ENCODE results near the gene WNT9A.

Gene WNT9A

DNA sequence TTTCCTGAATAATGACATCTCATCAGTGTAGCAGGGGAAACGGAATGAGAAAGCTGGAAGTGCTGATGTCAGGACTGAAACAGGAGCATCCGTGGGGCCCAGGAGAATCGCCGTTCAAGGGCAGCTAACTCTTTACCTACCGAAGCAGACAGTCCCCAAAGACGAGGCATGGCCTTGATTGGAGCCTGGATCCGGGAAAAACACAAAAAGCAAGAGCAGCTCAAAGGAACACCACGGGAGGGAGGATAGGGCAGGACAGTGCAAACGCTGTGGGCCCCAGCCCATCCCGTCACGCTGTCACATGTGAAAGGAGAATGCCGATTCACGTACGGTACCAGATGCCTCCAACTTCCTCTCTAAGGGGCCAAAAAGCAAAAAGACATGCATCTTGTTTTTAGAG is 34.9 kb downstream of the WNT9A start:
- in situ Hi-C loops (cut with HindIII; ENCODE audit: low sequenced_read_pairs), result loop anchor here (5.0 kb wide), 1 partner anchor 71 kb away; no protein-coding TSS in a partner anchor

DNA sequence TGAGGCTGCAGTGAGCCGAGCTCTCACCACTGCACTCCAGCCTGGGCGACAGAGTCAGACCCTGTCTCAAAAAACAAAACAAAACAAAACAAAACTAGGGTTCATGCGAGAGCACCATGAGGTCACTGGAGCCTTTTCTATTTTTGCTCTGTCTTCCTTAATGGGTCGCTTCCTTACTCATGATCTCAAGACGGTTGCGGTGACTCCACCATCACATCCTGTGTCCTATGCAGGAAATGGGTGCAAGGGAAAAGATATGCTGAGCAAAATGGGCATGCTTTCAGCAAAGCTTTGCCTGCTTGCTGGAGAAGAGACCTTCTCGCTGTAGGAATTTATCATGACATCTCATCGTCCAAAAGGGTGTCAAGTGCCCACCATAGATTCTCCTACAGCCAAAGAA is 36.4 kb downstream of the WNT9A start:
- in situ Hi-C loops (cut with HindIII; ENCODE audit: low sequenced_read_pairs), result loop anchor here (5.0 kb wide), 1 partner anchor 69 kb away; no protein-coding TSS in a partner anchor

DNA sequence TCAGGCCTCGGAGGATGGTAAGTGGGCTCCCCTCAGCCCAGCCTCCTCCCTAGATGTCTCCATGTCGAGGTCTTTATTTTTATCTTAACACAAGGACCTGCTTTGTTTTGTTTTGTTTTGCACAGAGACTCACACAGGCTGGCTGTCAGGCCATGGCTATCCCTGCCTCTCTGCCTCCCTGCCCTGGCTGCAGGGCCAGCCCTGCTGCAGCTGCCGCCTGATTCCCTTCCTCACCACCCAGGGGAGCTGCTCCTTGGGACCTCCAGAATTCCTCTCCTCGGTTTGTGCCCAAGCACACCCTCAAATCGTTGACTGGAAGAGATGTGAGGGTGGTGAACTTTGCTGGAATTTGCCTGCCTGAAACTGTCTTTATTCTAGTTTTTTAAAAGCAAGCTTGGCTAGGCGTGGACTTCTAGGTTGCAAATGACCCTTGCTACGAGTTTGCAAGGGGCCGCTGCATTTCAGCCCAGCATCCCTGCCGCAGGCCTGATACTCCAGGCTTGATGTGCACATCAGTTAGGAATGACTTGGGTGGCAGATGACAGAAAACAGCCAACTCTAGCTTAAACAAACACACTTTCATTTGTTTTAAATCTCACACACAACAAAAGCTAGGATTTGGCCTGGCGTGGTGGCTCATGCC is 37.1 kb downstream of the WNT9A start:
- in situ Hi-C loops (cut with HindIII; ENCODE audit: low sequenced_read_pairs), result loop anchor here (5.0 kb wide), 1 partner anchor 68 kb away; no protein-coding TSS in a partner anchor

DNA sequence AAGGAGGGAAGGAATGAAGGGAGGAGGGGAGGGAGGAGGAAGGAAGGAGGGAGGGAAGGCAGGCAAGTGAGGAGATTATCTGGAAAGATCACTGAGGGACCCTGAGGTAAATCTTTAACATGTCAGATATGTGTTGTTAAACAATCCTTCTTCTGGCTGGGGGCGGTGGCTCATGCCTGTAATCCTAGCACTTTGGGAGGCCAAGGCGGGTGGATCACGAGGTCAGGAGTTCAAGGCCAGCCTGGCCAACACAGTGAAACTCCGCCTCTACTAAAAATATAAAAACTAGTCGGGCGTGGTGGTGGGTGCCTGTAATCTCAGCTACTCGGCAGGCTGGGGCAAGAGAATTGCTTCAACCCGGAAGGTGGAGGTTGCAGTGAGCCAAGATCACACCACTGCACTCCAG is 37.8 kb downstream of the WNT9A start:
- in situ Hi-C loops (cut with HindIII; ENCODE audit: low sequenced_read_pairs), result loop anchor here (5.0 kb wide), 1 partner anchor 68 kb away; no protein-coding TSS in a partner anchor

DNA sequence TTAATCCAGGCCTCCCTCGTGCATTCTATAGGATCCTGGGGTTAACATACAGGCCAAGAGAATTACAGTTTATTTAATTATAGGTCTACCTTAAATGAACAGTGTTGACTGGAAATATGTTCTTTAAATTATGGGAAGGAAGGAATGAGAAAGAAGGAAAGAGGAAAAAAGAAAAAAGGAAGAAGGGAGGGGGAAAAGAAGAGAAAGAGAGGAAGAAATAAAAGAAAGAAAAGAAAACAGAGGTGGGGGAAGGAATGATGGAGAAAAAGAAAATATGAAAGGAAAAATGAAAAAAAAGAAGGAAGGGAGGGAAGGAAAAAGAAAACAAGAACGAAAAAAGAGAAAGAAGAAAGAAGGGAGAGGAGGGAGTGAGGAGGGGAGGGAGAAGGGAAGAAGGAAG is 38.5 kb downstream of the WNT9A start:
- in situ Hi-C loops (cut with HindIII; ENCODE audit: low sequenced_read_pairs), result no loop called here

DNA sequence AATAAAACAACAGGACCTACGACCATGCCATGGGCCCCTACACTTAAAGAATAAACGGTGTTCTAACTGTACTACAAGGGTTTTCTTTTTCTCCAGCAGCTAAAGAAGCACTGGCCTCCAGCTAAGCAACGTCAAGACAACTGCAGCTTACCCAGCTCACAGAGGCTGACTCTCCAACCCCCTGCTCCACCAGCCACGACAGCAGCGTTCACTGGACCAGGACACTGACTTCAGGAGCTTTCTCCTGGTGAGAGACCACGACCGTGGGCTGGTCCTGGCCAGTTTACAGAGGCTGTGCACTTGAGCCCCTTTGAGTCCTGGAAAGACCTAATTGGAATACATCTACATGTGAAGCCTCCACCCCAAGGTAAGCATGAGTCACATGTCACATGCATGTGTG is 39.4 kb downstream of the WNT9A start:
- in situ Hi-C loops (cut with HindIII; ENCODE audit: low sequenced_read_pairs), result no loop called here

DNA sequence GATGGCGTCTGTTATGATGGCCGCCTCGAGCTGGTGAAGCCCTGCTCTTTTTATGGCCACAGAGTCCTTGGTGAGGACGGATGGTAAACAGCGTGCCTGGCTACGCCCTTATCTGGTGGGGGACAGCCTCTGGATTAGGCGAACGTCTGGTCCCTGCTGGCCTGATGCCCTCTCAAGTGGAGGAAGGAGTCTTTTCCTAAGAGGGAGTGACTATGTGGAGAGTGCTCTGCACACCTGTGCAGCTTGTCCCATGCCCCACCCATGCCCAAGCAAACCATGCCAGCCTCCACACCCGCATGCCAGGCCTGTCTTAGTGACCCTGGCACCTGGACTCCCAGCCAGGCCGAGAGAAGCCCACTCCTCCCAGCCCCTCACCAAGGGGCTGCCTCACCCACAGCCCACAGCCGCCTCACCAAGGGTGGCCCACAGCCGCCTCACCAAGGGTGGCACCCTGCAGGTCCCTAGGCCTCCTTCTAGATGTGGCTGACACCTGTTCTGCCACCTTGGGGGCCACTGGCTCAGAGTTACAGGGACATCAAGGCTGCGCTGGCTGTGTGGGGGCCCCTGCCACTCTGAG is 40.2 kb downstream of the WNT9A start:
- in situ Hi-C loops (cut with HindIII; ENCODE audit: low sequenced_read_pairs), result no loop called here

DNA sequence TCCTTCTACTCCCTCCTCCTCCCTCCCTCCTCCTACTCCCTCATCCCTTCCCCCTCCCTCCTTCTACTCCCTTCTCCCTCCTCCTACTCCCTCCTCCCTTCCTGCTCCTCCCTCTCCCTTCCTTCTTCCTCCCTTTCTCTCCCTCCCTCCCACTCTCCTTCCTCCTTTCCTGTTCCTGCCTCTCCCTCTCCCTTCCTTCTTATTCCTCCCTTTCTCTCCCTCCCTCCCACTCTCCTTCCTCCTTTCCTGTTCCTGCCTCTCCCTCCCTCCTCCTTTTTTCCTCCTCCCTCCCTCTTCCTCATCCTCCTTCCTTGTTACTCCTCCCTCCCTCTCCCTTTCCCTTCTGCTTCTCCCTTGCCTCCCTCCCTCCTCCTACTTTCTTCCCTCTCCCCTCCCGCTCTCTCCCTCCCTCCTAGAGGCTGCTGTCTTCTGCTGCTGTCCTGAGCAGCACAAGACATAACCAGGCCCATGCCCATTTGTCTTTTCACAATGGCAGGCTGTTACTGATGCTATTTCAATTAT is 41.1 kb downstream of the WNT9A start:
- in situ Hi-C loops (cut with HindIII; ENCODE audit: low sequenced_read_pairs), result no loop called here

DNA sequence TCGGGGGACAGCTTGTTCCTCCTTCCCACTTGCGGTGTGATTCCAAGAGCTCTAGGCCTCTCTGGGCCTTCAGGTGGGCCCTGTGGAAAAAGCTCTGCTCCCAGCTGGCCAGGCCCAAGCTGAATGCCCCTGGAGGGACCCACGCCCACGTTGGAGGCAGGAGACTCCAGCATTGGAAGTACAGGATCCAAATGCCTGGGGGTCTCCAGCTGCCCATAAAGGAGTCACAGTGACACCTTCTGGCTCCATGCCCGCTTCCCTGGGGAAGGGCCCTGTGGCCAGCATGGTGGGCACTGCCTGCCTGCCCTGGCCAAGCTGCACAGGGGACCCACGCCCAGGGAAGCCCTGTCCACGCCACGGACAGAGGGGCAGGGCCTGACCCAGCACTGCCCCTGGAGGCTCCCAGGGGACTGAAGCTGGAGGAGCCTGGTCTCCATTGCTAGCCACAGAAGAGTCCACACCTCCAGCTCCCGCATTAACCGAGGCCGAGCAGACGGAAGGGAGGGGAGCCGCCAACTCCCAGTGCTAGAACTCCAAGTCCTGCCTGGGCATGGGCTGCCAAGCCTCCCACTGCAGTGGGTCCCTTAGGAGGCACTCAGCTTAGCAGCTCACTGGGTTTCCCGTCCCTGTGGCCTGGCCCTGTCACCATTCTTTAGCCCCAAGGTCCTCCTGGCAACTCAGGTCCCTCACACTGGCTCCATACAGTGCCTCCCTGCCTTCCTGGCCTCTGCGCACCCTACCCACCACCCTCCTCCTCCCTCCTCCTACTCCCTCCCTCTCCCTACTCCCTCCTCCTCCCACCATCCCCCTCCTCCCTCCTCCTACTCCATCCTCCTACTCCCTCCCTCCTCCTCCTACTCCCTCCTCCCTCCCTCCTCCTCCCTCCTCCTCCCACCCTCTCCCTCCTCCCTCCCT is 41.9 kb downstream of the WNT9A start:
- in situ Hi-C loops (cut with HindIII; ENCODE audit: low sequenced_read_pairs), result no loop called here

DNA sequence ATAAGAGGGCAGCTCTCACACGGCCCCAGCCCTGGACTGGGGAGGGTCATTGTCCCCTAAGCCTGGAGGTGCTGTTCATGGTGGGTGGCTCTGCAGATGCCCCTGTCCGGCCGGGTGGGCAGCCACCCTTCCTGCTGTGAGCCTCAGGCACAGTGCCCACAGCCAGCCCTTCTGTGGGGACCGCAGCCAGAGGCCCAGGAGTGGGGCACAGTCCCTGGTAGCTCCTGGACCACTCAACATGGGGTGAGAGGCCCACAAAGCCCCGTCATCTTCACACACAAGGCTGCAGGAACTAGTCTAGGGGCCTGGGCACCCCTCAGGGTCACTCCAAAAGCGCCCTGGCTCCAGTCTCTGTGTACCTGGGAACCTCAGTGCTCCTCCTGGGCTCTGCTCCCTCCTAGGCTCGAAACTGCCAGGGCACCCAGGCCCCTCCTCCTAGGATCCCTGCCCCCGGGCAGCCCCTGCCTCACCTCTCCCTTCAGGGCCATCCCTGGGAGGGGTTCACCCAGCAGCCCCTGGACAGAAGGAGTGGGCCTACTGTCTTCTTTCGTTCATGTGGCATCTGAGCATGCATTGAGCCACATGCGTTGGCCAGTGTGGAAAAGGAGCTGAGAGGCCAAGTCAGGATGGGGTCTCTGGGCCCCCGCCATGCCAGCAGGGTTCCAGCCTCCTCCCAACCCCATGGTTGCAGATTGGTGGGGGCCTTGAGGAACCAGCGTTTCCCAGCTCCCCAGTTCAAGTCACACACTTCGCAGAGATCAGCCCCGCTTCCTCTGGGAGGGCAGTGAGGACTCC is 43.0 kb downstream of the WNT9A start:
- in situ Hi-C loops (cut with HindIII; ENCODE audit: low sequenced_read_pairs), result no loop called here

DNA sequence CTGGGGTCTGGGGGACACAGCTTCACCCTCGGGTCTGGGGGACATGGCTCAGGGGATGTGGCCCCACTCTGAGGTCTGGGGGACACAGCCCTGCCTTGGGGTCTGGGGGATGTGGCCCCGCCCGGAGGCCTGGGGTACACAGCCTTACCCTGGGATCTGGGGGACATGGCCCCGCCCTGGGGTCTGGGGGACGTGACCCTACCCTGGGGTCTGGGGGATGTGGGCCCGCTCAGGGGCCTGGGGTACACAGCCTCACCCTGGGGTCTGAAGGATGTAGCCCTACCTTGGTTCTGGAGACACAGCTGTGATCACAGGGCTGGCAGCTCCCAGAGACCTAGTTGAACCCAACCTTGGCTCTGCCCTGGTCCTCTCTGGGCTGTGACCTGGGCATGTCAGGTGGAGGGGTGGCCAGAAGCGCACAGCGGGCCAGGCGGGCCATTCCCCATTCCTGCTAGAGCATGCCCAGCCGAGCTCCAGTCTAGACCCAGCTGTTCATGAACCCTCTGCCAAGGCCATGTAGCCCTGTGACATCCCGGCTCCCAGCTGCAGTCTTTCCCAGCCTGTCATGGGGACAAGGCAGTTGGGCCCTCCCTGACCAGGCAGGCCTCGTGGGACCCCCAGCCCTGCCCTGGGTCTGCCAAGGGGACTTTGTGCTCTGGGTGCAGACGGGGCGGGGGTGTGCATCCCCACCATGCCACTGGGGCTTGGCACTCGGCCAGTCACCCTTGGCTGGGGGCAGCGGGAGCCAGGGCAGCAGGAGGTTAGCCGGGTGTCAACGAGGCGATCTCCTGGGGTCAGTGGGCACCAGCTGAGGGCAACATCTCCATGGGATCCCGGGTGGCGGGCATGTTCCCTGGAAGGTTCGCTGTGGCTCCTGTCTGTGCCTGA is 43.9 kb downstream of the WNT9A start:
- in situ Hi-C loops (cut with HindIII; ENCODE audit: low sequenced_read_pairs), result no loop called here

DNA sequence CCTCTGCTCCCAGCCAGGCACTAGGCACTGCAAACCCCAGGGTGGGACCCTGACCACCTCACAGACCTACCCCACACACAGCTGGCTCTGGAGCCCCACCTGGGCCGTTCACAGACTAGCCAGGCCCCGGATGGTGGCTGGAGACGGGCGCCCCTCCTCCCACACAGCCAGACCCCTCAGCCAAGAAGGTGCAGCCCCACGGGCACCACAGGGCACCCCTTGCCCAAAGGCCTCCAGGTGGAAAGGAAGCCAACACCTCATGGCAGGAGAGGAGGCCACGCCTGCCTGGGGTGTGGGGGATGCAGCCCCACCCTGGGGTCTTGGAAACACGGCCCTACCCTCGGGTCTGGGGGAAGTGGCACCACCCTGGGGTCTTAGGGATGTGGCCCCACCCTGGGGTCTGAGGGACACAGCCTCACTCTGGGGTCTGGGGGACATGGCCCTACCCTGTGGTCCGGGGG is 44.6 kb downstream of the WNT9A start:
- in situ Hi-C loops (cut with HindIII; ENCODE audit: low sequenced_read_pairs), result no loop called here

DNA sequence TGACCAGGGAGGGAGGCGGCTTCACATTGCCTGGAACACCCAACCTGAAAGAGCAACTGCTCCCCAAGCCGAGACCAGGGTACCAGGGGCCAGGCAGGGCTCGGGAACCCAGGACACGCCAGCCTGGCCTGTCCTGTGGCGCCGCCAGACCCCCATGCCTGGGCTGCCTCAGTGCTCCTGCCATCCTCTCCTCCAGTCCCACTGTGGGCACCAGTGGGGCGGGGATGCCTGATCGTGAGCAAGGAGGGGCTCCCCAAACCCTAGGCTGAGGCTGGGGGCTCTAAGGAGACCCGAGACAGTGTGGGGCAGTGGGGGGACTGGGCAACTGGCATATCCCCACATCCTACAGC is 45.1 kb downstream of the WNT9A start:
- in situ Hi-C loops (cut with HindIII; ENCODE audit: low sequenced_read_pairs), result no loop called here

DNA sequence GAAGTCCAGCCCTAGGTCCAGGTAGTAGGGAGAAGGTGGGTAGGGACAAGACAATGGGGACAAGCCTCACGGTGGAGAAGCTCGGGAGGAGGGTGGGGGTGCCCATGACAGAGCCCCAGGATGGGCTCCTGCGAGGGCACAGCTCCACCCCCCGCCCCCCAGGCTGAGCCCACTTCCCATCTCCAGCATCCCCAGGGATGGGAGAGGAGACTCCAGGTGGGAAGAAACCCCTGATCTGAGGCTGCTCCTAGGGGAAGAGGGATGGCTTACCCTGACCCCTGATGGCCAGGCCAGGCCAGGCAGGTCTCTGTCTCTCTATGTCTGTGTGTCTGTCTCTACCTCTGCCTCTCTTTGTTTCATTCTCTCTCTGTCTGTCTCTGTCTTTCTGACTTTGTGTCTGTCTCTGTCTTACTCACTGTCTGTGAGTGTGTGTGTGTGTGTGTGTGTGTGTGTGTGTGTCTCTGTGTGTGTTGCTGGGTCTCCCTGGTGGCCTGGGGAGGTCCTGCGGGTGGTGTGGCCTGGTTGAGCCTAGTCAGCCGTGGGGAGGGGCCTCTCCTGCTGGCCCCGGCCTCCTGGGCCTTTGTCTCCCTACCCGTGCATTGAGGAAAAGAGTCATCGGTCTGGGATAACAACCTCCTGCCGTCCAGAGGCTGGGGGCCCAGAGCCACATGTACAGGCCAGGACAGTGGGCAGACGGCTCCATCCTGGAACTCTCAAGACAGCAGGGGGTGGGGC is 45.7 kb downstream of the WNT9A start:
- in situ Hi-C loops (cut with HindIII; ENCODE audit: low sequenced_read_pairs), result no loop called here

DNA sequence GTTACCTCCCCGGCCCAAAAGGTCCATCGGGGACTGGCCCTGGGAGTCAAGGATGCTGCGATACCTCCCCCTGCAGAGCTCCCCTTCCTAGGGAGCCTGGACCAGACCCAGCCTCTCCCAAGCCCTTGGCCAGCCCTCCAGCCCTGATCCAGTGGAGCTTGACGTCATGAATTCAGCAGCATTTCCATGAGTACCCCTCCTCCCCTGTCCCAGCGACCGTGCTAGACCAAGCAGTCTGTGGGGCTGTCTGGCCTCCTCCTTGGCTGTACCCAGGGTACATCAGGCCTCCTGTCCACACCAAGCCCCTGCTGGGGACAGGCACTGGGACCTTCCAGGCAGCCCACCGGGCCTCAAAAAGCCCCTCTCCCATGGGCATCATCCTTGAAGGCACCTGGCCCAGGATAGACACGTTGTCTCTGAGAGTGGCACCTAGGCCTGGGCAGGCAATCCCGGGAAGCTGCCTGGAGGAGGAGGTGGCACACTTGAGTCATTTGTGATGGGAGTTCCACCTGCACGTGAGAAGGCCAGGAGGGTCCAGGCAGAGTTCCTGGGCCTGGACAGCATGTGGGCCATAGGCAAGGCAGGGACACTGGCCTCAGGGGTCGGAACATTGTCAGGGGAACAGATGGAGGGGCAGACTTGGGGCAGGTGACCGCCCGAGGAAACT is 46.4 kb downstream of the WNT9A start:
- in situ Hi-C loops (cut with HindIII; ENCODE audit: low sequenced_read_pairs), result no loop called here

DNA sequence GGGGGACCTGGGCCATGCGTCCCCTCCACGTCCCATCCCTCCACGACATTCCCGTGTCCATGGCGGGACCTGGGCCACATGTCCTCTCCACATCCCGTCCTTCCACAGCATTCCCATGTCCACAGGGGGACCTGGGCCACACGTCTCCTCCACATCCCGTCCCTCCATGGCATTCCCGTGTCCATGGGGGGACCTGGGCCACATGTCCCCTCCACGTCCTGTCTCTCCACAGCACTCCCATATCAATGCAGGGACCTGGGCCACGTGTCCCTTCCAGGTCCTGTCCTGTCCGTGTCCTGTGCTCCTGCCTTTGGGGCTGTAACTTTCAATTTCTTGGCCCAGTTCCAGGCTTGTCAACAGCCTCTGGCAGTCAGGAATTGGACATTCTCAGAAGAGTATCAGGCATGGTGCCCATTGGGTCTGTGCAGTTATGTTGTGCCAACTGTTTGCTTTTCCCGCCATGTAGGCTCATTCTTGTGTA is 47.1 kb downstream of the WNT9A start:
- in situ Hi-C loops (cut with HindIII; ENCODE audit: low sequenced_read_pairs), result no loop called here

DNA sequence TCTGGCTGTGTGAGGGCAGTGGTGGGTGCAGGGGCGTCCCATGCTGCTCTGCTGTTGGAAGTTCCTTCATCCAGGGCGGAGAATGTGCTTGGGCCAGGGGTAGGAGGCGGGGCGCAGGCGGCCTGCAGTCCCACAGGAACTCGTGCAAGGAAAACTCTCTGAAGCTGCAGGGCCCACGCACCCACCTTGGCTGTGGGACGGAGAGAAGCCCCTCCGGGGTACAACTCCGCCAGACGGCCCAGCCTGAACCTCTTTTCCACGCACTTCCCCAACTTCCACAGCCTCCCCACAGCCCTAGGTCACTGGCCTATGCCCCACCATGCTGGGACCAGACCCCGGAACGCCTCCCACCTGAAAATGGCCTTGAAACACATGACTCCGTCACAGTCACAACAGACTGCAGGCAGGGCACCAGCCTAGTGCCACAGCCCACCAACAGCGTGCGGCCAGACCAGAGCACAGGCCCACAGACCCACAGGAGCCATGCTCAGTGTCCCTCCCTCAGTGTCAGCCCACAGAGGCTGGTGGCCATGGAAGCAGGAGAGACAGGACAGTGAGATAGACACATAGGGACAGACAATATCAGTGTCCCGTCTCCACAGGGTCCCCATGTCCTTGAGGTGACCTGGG is 47.8 kb downstream of the WNT9A start:
- in situ Hi-C loops (cut with HindIII; ENCODE audit: low sequenced_read_pairs), result no loop called here

All from endothelial cell of hepatic sinusoid (primary cell).